GM12878 (cell line): ENCODE data around the gene SLC39A6. TPM values are rescaled to one million over a fixed set of nuclear protein-coding genes. Genes with fewer than 3 reads are reported as not detected.

Experiments
- ATAC-seq: fragments of 200-7000 bp; cut with Tn5 transposase; 3 replicates; pipeline ENCODE4 v1.9.1; 2020; ENCODE audit warnings: mild to moderate bottlenecking, moderate library complexity
- BruUV-seq: library from RNA; stranded (reverse); fragments of 400-500 nt; replicated peaks from 2 replicates; lab custom pipeline; 2021; lab: Mats Ljungman, UMichigan
- CTCF ChIA-PET: fragments of 300-600 bp; sonication (Branson Sonifier 250); formaldehyde crosslinking; extraction: SDS; loops from one replicate; lab custom pipeline; 2021; ENCODE audit warnings: inconsistent platforms; lab: Yijun Ruan, JAX
- POLR2A ChIA-PET: fragments of 350-600 bp; formaldehyde crosslinking; extraction: SDS; loops from one replicate; lab custom pipeline; 2021; ENCODE audit warnings: inconsistent platforms; lab: Charles Lee
- RAD21 ChIA-PET: fragments of 300-600 bp; sonication (Branson Sonifier 250); formaldehyde crosslinking; loops from one replicate; lab custom pipeline; 2023; ENCODE audit warnings: antibody characterized with exemption; ENCODE audit not compliant: unreplicated experiment; lab: Charles Lee
- SMC1A ChIA-PET: fragments of 300-600 bp; sonication (Branson Sonifier 250); formaldehyde crosslinking; loops from one replicate; lab custom pipeline; 2023; ENCODE audit not compliant: unreplicated experiment, uncharacterized antibody; lab: Charles Lee
- DNase-seq: peaks from one replicate; pipeline ENCODE4 v3.0.0-alpha.2; 2011; ENCODE audit warnings: low read depth, low spot score
- FAIRE-seq: peaks from 3 replicates; lab custom pipeline; 2011; peaks lifted over from hg19 to GRCh38; lab: Jason Lieb, UNC
- H2AFZ ChIP-seq: 2 replicates; pipeline ENCODE4 v1.6.0; 2011; ENCODE audit warnings: low read depth, low read length, control low read depth; ENCODE audit not compliant: control insufficient read depth
- H3K27ac ChIP-seq: 2 replicates; pipeline ENCODE4 v1.5.1; 2011; ENCODE audit warnings: control low read depth; ENCODE audit not compliant: control insufficient read depth, insufficient read depth
- H3K27me3 ChIP-seq, 2 experiments: replicated peaks in 1 of 2; 2 replicates each; pipeline versions ENCODE4 v1.6.0 to v1.6.1; 2011; ENCODE audit warnings: low read length in 1 of 2; ENCODE audit not compliant: control insufficient read depth in 2 of 2, insufficient read depth in 2 of 2
- H3K36me3 ChIP-seq, 2 experiments: 2 replicates each; pipeline ENCODE4 v1.5.1; 2011; ENCODE audit warnings: low read length in 1 of 2; ENCODE audit not compliant: control insufficient read depth in 2 of 2, insufficient read depth in 2 of 2
- H3K4me1 ChIP-seq: 2 replicates; pipeline ENCODE4 v1.6.1; 2011; ENCODE audit warnings: mild to moderate bottlenecking, low read length, moderate library complexity, mixed read lengths; ENCODE audit not compliant: control insufficient read depth, insufficient read depth
- H3K4me2 ChIP-seq: 2 replicates; pipeline ENCODE4 v1.6.0; 2011; ENCODE audit warnings: control low read depth; ENCODE audit not compliant: control insufficient read depth, insufficient read depth
- H3K4me3 ChIP-seq: fragments of 200-600 bp; sonication (generic); 2 replicates; pipeline ENCODE4 v1.5.1; 2016
- H3K79me2 ChIP-seq: 2 replicates; pipeline ENCODE4 v1.6.0; 2011; ENCODE audit warnings: low read length; ENCODE audit not compliant: control insufficient read depth, insufficient read depth
- H3K9ac ChIP-seq: 2 replicates; pipeline ENCODE4 v1.8.0; 2011; ENCODE audit warnings: low read length, control low read depth, mixed read lengths; ENCODE audit not compliant: control insufficient read depth, insufficient read depth
- H3K9me3 ChIP-seq: replicated peaks from 3 replicates; pipeline ENCODE4 v1.5.1; 2011; ENCODE audit warnings: mild to moderate bottlenecking, low read length; ENCODE audit not compliant: control insufficient read depth, insufficient read depth
- H4K20me1 ChIP-seq: 2 replicates; pipeline ENCODE4 v1.6.0; 2011; ENCODE audit not compliant: control insufficient read depth, insufficient read depth
- CEBPZ ChIP-seq: fragments of 150-350 bp; IDR thresholded peaks from 2 replicates; pipeline ENCODE4 v1.6.1; 2016; ENCODE audit warnings: low read depth, low read length
- CTCF ChIP-seq, 3 experiments: IDR thresholded peaks in 2 of 3; conservative IDR thresholded peaks in 1 of 3; 2 replicates each; pipeline ENCODE4 v1.5.1; 2011; ENCODE audit warnings: low read depth in 3 of 3, low read length in 3 of 3, mild to moderate bottlenecking in 3 of 3, control low read depth in 2 of 3, moderate library complexity in 2 of 3, inconsistent platforms in 1 of 3, mixed read lengths in 1 of 3; ENCODE audit not compliant: control insufficient read depth in 2 of 3, insufficient read depth in 1 of 3; ENCODE audit errors: extremely low read depth in 1 of 3
- CUX1 ChIP-seq: IDR thresholded peaks from 2 replicates; pipeline ENCODE4 v1.6.1; 2012; ENCODE audit warnings: improper control_type of control experiment, low read depth, low read length; ENCODE audit not compliant: insufficient replicate concordance
- ELK1 ChIP-seq: IDR thresholded peaks from 2 replicates; pipeline ENCODE4 v1.6.1; 2012; ENCODE audit warnings: low read depth, low read length, improper control_type of control experiment
- ETV6 ChIP-seq, 2 experiments: fragments of 450-650 bp in 1 of 2; IDR thresholded peaks in 1 of 2; conservative IDR thresholded peaks in 1 of 2; 2 replicates each; pipeline ENCODE4 v1.6.1; 2014; ENCODE audit warnings: antibody characterized with exemption in 1 of 2, borderline replicate concordance in 1 of 2, low read depth in 1 of 2, mild to moderate bottlenecking in 1 of 2, moderate library complexity in 1 of 2
- SMARCA5 ChIP-seq: fragments of 450-650 bp; IDR thresholded peaks from 2 replicates; pipeline ENCODE4 v1.6.1; 2017; ENCODE audit warnings: mild to moderate bottlenecking
- USF2 ChIP-seq: IDR thresholded peaks from 2 replicates; pipeline ENCODE4 v1.6.1; 2011; ENCODE audit warnings: low read depth, low read length, improper control_type of control experiment, borderline replicate concordance
- WGBS: methylation state at CpG from one replicate; pipeline ENCODE4 v1.1.6; 2016; ENCODE audit warnings: low lambda C conversion rate; ENCODE audit not compliant: insufficient replicate concordance, insufficient coverage; ENCODE audit errors: missing lambda C conversion rate; 5-methylcytosine and 5-hydroxymethylcytosine counted together
- in situ Hi-C: fragments of 300-500 bp; cut with MboI; formaldehyde crosslinking; loops from 9 replicates; pipeline ENCODE4 v1.14.3; 2018; ENCODE audit warnings: mixed read lengths
- intact Hi-C: fragments of 100-400 bp; cut with micrococcal nuclease; formaldehyde crosslinking; loops from one replicate; pipeline ENCODE4 v1.14.2; 2022; ENCODE audit not compliant: unreplicated experiment
- polyA plus RNA-seq, 11 experiments: library from polyadenylated mRNA; depleted of rRNA in 4 of 11; unstranded in 6 of 11; stranded (reverse) in 5 of 11; fragments of >200 nt; fragmentation: Nextera tagmentation in 4 of 11; fragmentation: Illumina TruSeq in 1 of 11; extraction: Ambion mirVana in 4 of 11; extraction: Trizol in 1 of 11; gene quantifications; 1 replicate in 1 of 11; 2 replicates in 10 of 11; pipeline versions ENCODE4 v1.2.1 to v1.2.3, GENCODE V29; 2011 to 2016; ENCODE audit warnings: inconsistent platforms in 2 of 11, missing spikeins in 2 of 11, low read depth in 1 of 11
- total RNA-seq, 4 experiments: library from RNA; depleted of rRNA in 3 of 4; stranded (reverse); fragments of >200 nt in 3 of 4; fragmentation: Illumina TruSeq in 1 of 4; extraction: Trizol in 1 of 4; gene quantifications; 2 replicates each; pipeline versions ENCODE4 v1.2.1 to v1.2.3, GENCODE V29; 2013 to 2021

Gene SLC39A6
- total and polyA plus RNA-seq, 10 of the 15 experiments (the other 5 are each of a cell fraction or from before 2014, with no cell fraction given): 12.4 to 65.9 (median 41.3) TPM

GRCh38 chr18:36167692-36168218, 38.6 kb upstream of the SLC39A6 start:
- ChIA-PET RAD21 (no interaction called here), SMC1A (interaction anchor here (1.1 to 1.2 kb wide), 2 partner anchors 11 to 28 kb away, joined by 3 read pairs; no protein-coding TSS in a partner anchor), POLR2A (interaction anchor here (0.7 kb wide), 1 partner anchor 368 kb away, joined by 3 read pairs; no protein-coding TSS in a partner anchor), CTCF (no interaction called here)
- 97% methylated on average over 3 of the region's 3 CpGs for WGBS
- no peaks in the 10 kb centered on the region for H4K20me1 ChIP-seq
- no peak for ATAC-seq
- DNase-seq: no peak
- no peak overlapping the region for H3K4me3 ChIP-seq
- no peak overlapping the region for H3K27ac ChIP-seq
- H3K9me3 ChIP-seq: no peaks in the 10 kb centered on the region
- H3K9ac ChIP-seq: no peak overlapping the region
- H2AFZ ChIP-seq: no peak overlapping the region
- H3K4me2 ChIP-seq: no peak overlapping the region
- no peak for FAIRE-seq
- no peaks in the 10 kb centered on the region for H3K4me1 ChIP-seq
- intact Hi-C loops (no loop called here), in situ Hi-C loops (no loop called here)
- BruUV-seq: no TSS peak
- H3K27me3 ChIP-seq: no peaks in the 10 kb centered on the region
- no peaks in the 10 kb centered on the region for H3K79me2 ChIP-seq
- H3K36me3 ChIP-seq: peaks cover 13 to 39% of the 10 kb centered on the region in 2 experiments
- TF ChIP-seq ETV6 (conservative IDR thresholded peaks at IDR 0.05 in 1 of 2, IDR thresholded peaks at IDR 0.05 in 1 of 2; ENCODE audit: borderline replicate concordance in 1 of 2, low read depth in 1 of 2) (no peak), USF2 (no peak), CTCF (IDR thresholded peaks at IDR 0.05 in 2 of 3, conservative IDR thresholded peaks at IDR 0.05 in 1 of 3; ENCODE audit: control insufficient read depth in 2 of 3, extremely low read depth in 1 of 3, insufficient read depth in 1 of 3, low read depth in 3 of 3, low read length in 3 of 3) (no peak), ELK1 (no peak), CUX1 (no peak), CEBPZ (no peak), SMARCA5 (no peak)
